Neural progenitor cell (in vitro differentiated cells): Measurements from ENCODE around the gene FBXW8.

Experiments
- EZH2 ChIP-seq: fragments of 200-600 bp; sonication (generic); IDR thresholded peaks from 2 replicates; pipeline ENCODE4 v1.6.1; 2017; ENCODE audit warnings: antibody characterized with exemption, mild to moderate bottlenecking, moderate library complexity
- TF ChIP-seq, protein P1 (sequence below): fragments of 200-600 bp; sonication (generic); IDR thresholded peaks from 2 replicates; pipeline ENCODE4 v1.5.1; 2017; ENCODE audit warnings: antibody characterized with exemption, mild to moderate bottlenecking

DNA sequence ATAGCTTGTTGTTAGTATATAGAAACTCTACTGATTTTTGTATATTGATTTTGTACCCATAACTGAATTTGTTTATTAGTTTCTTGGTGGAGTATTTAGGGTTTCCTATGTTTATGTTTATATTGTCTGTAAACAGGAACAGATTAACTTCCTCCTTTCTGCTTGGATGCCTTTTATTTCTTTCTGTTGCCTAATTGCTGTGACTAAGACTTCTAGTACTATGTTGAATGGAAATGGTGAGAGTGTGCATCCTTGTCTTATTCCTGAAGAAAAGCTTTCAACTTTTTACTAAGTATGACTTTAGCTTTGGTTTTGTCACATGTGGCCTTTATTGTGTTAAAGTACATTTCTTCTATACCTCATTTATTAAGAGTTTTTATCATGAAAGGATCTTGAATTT is 20.9 kb downstream of the FBXW8 start:
- TF ChIP-seq, protein P1, sequence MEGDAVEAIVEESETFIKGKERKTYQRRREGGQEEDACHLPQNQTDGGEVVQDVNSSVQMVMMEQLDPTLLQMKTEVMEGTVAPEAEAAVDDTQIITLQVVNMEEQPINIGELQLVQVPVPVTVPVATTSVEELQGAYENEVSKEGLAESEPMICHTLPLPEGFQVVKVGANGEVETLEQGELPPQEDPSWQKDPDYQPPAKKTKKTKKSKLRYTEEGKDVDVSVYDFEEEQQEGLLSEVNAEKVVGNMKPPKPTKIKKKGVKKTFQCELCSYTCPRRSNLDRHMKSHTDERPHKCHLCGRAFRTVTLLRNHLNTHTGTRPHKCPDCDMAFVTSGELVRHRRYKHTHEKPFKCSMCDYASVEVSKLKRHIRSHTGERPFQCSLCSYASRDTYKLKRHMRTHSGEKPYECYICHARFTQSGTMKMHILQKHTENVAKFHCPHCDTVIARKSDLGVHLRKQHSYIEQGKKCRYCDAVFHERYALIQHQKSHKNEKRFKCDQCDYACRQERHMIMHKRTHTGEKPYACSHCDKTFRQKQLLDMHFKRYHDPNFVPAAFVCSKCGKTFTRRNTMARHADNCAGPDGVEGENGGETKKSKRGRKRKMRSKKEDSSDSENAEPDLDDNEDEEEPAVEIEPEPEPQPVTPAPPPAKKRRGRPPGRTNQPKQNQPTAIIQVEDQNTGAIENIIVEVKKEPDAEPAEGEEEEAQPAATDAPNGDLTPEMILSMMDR = no peak
- no peak for TF ChIP-seq EZH2
